HTR-8/SVneo (cell line): ENCODE measurements around the gene CILP.
"Not testable (repeated sequence)": the region's sequence is repeated elsewhere in the genome, so short reads cannot be mapped to it uniquely, and the experiment has no call there.

Experiments used
- DNase-seq: peaks from one replicate; pipeline ENCODE4 v3.0.0; 2011; ENCODE audit warnings: low spot score, mixed read lengths; ENCODE audit not compliant: insufficient read length
- FAIRE-seq: peaks from 2 replicates; lab custom pipeline; 2011; peaks lifted over from hg19 to GRCh38; lab: Jason Lieb, UNC

Gene CILP

GRCh38 chr15:65210770-65211481 is at the start of gene CILP:
CILP (minus strand) TSS chr15:65211473; CDS start chr15:65209755, 1,718 bp downstream.
- DNase-seq: no peak
- FAIRE-seq: no peak

- FAIRE-seq (no peak), DNase-seq (no peak)
Observed at GRCh38 chr15:65260968-65261367, 49.7 kb upstream of the CILP start.

- DNase-seq: no peak
- no peak for FAIRE-seq
Observed at GRCh38 chr15:65259367-65259797, 48.1 kb upstream of the CILP start.

GRCh38 chr15:65258375-65259262 is 47.3 kb upstream of the CILP start:
- DNase-seq (no peak), FAIRE-seq (no peak)

GRCh38 chr15:65255486-65256140 is 44.3 kb upstream of the CILP start:
- FAIRE-seq (no peak), DNase-seq (no peak)

- DNase-seq (no peak), FAIRE-seq (no peak)
Observed at GRCh38 chr15:65254758-65255157, 43.5 kb upstream of the CILP start.

GRCh38 chr15:65254356-65254755 is 43.1 kb upstream of the CILP start:
- FAIRE-seq (no peak), DNase-seq (no peak)

GRCh38 chr15:65249641-65250040 is 38.4 kb upstream of the CILP start:
- no peak for FAIRE-seq
- DNase-seq: no peak

GRCh38 chr15:65248511-65249255 is 37.4 kb upstream of the CILP start:
- FAIRE-seq (no peak), DNase-seq (no peak)

- FAIRE-seq (no peak), DNase-seq (no peak)
Observed at GRCh38 chr15:65246939-65247338, 35.7 kb upstream of the CILP start.

GRCh38 chr15:65246026-65246714 is 34.9 kb upstream of the CILP start:
- FAIRE-seq (no peak), DNase-seq (no peak)

- no peak for DNase-seq
- FAIRE-seq: no peak
Observed at GRCh38 chr15:65245096-65245856, 34.0 kb upstream of the CILP start.

GRCh38 chr15:65244638-65245037 is 33.4 kb upstream of the CILP start:
- no peak for FAIRE-seq
- DNase-seq: no peak

GRCh38 chr15:65236443-65236842 is 25.2 kb upstream of the CILP start:
- FAIRE-seq, DNase-seq: not testable (repeated sequence)

- FAIRE-seq (no peak), DNase-seq (no peak)
Observed at GRCh38 chr15:65233696-65234095, 22.4 kb upstream of the CILP start.

- FAIRE-seq (no peak), DNase-seq (no peak)
Observed at GRCh38 chr15:65232520-65232919, 21.2 kb upstream of the CILP start.

- FAIRE-seq (no peak), DNase-seq (no peak)
Observed at GRCh38 chr15:65231306-65231705, 20.0 kb upstream of the CILP start.

- not testable (repeated sequence) for FAIRE-seq, DNase-seq
Observed at GRCh38 chr15:65226901-65227300, 15.6 kb upstream of the CILP start.

GRCh38 chr15:65226221-65226620 is 14.9 kb upstream of the CILP start:
- no peak for FAIRE-seq

More at GRCh38 chr15:65226221-65226620, 14.9 kb upstream of the CILP start:
- no peak for DNase-seq
